Pancreas (tissue), 10 donors: ENCODE results near the gene WDR70. TPM values are rescaled to one million over a fixed set of nuclear protein-coding genes. Genes with fewer than 3 reads are reported as not detected.
A peak's percentile ranks its signal among the peaks of the same experiment; 100 is the strongest.

ENCODE experiments used
- ATAC-seq, 4 donors: fragments of 200-7000 bp; cut with Tn5 transposase; one replicate each; pipeline versions ENCODE4 v1.8.0 to v1.9.1; 2020; ENCODE audit warnings: mild to moderate bottlenecking in 4 of 4, moderate library complexity in 4 of 4
- DNase-seq, 6 donors: peaks; one replicate each; pipeline ENCODE4 v3.0.0-alpha.2; 2020
- FAIRE-seq: peaks from 2 replicates; lab custom pipeline; 2012; peaks lifted over from hg19 to GRCh38; lab: Jason Lieb, UNC
- H3K27ac ChIP-seq, 4 donors: fragments of 200-600 bp; sonication (generic); 1 replicate in 3 of 4; 2 replicates in 1 of 4; pipeline versions ENCODE4 v1.5.0 to v1.8.0; 2020
- H3K27me3 ChIP-seq, 4 donors: fragments of 200-600 bp; one replicate each; pipeline ENCODE4 v1.8.0; 2021
- H3K36me3 ChIP-seq, 3 donors: fragments of 200-600 bp; sonication (generic) in 1 of 3; one replicate each; pipeline versions ENCODE4 v1.5.0 to v1.8.0; 2020 to 2021
- H3K4me1 ChIP-seq, 3 donors: fragments of 200-600 bp; one replicate each; pipeline ENCODE4 v1.8.0; 2021
- H3K4me3 ChIP-seq, 4 donors: fragments of 200-600 bp; sonication (generic) in 2 of 4; one replicate each; pipeline versions ENCODE4 v1.5.0 to v1.8.0; 2020 to 2021
- H3K9me3 ChIP-seq, 4 donors: fragments of 200-600 bp; one replicate each; pipeline ENCODE4 v1.8.0; 2021
- CTCF ChIP-seq, 4 donors: fragments of 200-600 bp; sonication (generic) in 3 of 4; IDR thresholded peaks; one replicate each; pipeline versions ENCODE4 v1.5.0 to v1.8.0; 2021; ENCODE audit warnings: antibody characterized with exemption in 4 of 4
- WGBS, 2 donors: extraction: QIAGEN DNeasy Blood & Tissue Kit; methylation state at CpG; one replicate each; pipeline ENCODE4 v1.1.7; 2013; 5-methylcytosine and 5-hydroxymethylcytosine counted together
- intact Hi-C, 3 donors: fragments of 100-400 bp; cut with DNase I; formaldehyde crosslinking; loops; one replicate each; pipeline versions ENCODE4 v1.11.1 to v1.14.2; 2022
- polyA plus RNA-seq, 2 donors: library from polyadenylated mRNA; stranded (reverse); fragments of 200-250 nt; gene quantifications; one replicate each; pipeline ENCODE4 v1.2.3, GENCODE V29; 2013
- total RNA-seq, 6 donors: library from RNA; stranded (reverse); fragmentation: NEBNext Ultra II Directional in 4 of 6; extraction: Animal tissue kit (Norgen Biotek cat#: 25700) in 4 of 6; gene quantifications; one replicate each; pipeline versions ENCODE4 v1.2.1 to v1.2.4, GENCODE V29; 2021 to 2023
- donor health status: healthy with polysubstance abuse.
- donor health status: DM: no; HTN: no; CAD: no; lungs with moderate emphysema.
- donor health status: DM: no; HTN: no; CAD: no.
- donor health status: control.
- donor health status: control.
- donor health status: Bipolar disorder and iron deficiency.
- donor health status: DM: yes; HTN: yes; CAD: no.
- donor health status: DM: no; HTN: no; CAD: no.
- donor health status: DM: no; HTN: no; CAD: no.
- donor health status: DM: yes; HTN: yes; CAD: no.

Gene WDR70
- total and polyA plus RNA-seq, 8 donors = 10.7 to 24.3 (median 15.6) TPM

DNA sequence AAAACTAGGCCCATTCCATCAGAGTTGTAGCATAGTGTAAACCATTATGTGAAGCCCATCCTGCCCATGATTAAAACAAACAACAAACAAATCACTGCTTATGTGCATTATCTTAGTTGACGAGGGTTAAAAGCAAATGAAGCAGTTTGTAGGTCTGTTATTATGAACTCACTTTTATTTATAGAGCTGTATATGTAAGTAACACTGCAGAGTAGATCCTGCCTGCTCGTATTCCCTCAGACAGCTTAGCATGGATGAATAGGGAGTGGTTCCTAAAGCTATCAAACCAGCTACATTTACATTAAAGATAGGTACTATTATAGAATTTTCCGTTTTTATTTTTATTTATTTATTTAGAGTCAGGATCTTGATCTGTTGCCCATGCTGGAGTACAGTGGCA lies 348.1 kb downstream of the WDR70 start:
- FAIRE-seq (no peak), DNase-seq (no peak), ATAC-seq (no peak)
- no peak for TF ChIP-seq CTCF (IDR thresholded peaks at IDR 0.05)
- no peak overlapping the region for H3K4me3 ChIP-seq
- no peaks in the 10 kb centered on the region for H3K9me3 ChIP-seq
- no peak overlapping the region for H3K27ac ChIP-seq
- H3K27me3 ChIP-seq = no peaks in the 10 kb centered on the region
- H3K36me3 ChIP-seq = peaks cover 0 to 9% (median 2%) of the 10 kb centered on the region in 3 donors
- 85 to 89% methylated on average over 3 of the region's 3 CpGs for WGBS, 2 donors
- intact Hi-C loops = no loop called here
- no peaks in the 10 kb centered on the region for H3K4me1 ChIP-seq

- H3K27me3 ChIP-seq = no peaks in the 10 kb centered on the region
- no peak for ATAC-seq
- TF ChIP-seq CTCF (IDR thresholded peaks at IDR 0.05) = no peak
- no peak for FAIRE-seq
- WGBS, 2 donors = 78 to 81% methylated on average over 3 of the region's 3 CpGs
- no peak for DNase-seq
- no peak overlapping the region for H3K4me3 ChIP-seq
- H3K36me3 ChIP-seq = peaks cover 0 to 9% (median 2%) of the 10 kb centered on the region in 3 donors
- no peaks in the 10 kb centered on the region for H3K9me3 ChIP-seq
- H3K4me1 ChIP-seq = no peaks in the 10 kb centered on the region
- intact Hi-C loops = no loop called here
- H3K27ac ChIP-seq = no peak overlapping the region
Measured at GRCh38 chr5:37730896-37731455, 351.9 kb downstream of the WDR70 start.

GRCh38 chr5:37734114-37734513 lies 355.0 kb downstream of the WDR70 start:
- no peak overlapping the region for H3K4me3 ChIP-seq
- FAIRE-seq = peak; percentile 13

GRCh38 chr5:37735649-37736347 lies 356.7 kb downstream of the WDR70 start:
- WGBS, 2 donors = 63 to 67% methylated on average over 4 of the region's 4 CpGs
- Histone ChIP-seq H3K36me3 (no peaks in the 10 kb centered on the region), H3K4me1 (no peaks in the 10 kb centered on the region), H3K27ac (no peak overlapping the region), H3K9me3 (no peaks in the 10 kb centered on the region), H3K4me3 (no peak overlapping the region), H3K27me3 (no peaks in the 10 kb centered on the region)
- no peak for TF ChIP-seq CTCF (IDR thresholded peaks at IDR 0.05)
- DNase-seq = peak in 1 of 6 donors; percentile 15
- no peak for ATAC-seq
- intact Hi-C loops = no loop called here
- no peak for FAIRE-seq

More at GRCh38 chr5:37734114-37734513, 355.0 kb downstream of the WDR70 start:
- no peaks in the 10 kb centered on the region for H3K9me3 ChIP-seq
- intact Hi-C loops = no loop called here
- ATAC-seq (no peak), DNase-seq (no peak)
- 0% methylated on average over 1 of the region's 1 CpG for WGBS, 2 donors
- H3K36me3 ChIP-seq = no peaks in the 10 kb centered on the region
- TF ChIP-seq CTCF (IDR thresholded peaks at IDR 0.05) = no peak
- no peaks in the 10 kb centered on the region for H3K4me1 ChIP-seq
- H3K27me3 ChIP-seq = no peaks in the 10 kb centered on the region
- H3K27ac ChIP-seq = no peak overlapping the region

DNA sequence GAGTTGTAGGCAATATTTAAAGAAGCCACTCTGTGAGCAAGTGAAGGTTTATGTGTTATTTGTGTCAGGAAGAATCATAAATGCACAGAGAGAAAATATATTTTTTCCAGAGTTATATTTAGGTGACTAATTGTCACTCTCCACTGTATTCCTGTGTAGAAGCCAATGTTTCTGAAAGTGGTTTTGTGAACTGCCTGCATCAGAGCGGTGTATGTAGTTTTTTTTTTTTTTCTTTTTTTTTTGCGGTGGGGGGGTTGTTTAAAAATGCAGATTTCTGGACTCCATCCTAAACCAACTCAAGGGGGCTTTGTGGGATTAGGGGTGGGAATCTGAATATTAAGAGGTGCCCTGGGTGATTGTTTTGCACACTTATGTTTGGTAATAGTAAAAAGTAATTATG lies 357.3 kb downstream of the WDR70 start:
- no peak for FAIRE-seq
- no peak overlapping the region for H3K4me3 ChIP-seq
- ATAC-seq = no peak
- DNase-seq = no peak
- WGBS, 2 donors = 98 to 100% methylated on average over 2 of the region's 2 CpGs
- H3K9me3 ChIP-seq = no peaks in the 10 kb centered on the region
- no peaks in the 10 kb centered on the region for H3K36me3 ChIP-seq
- H3K27ac ChIP-seq = no peak overlapping the region
- no peak for TF ChIP-seq CTCF (IDR thresholded peaks at IDR 0.05)
- intact Hi-C loops = no loop called here
- H3K4me1 ChIP-seq = no peaks in the 10 kb centered on the region
- H3K27me3 ChIP-seq = no peaks in the 10 kb centered on the region
